IPS DF 4.7 (cell line): ENCODE data around the gene GNB1.
A peak's percentile ranks its signal among the peaks of the same experiment; 100 is the strongest.

Experiments used
- DNase-seq: peaks from one replicate; pipeline ENCODE4 v3.0.0-alpha.2; 2013; ENCODE audit warnings: low spot score; ENCODE audit errors: extremely low read depth

Gene GNB1

GRCh38 chr1:1922956-1923833, 32.3 kb upstream of the GNB1 start:
- no peak for DNase-seq

- DNase-seq, result no peak
Measured at GRCh38 chr1:1922702-1922955, 31.7 kb upstream of the GNB1 start.

GRCh38 chr1:1921901-1922701, 31.2 kb upstream of the GNB1 start:
- DNase-seq, result no peak

- DNase-seq, result no peak
Measured at GRCh38 chr1:1921459-1921862, 30.6 kb upstream of the GNB1 start.

- no peak for DNase-seq
Measured at GRCh38 chr1:1920608-1921458, 29.9 kb upstream of the GNB1 start.

GRCh38 chr1:1920057-1920607, 29.2 kb upstream of the GNB1 start:
- no peak for DNase-seq

GRCh38 chr1:1919304-1920056, 28.6 kb upstream of the GNB1 start:
- peak; percentile 91 for DNase-seq

GRCh38 chr1:1918901-1919303, 28.0 kb upstream of the GNB1 start, which contains the start of gene TMEM52:
TMEM52 (minus strand) TSS chr1:1919279; CDS start chr1:1919265, 14 bp downstream.
- no peak for DNase-seq

GRCh38 chr1:1917995-1918900, 27.4 kb upstream of the GNB1 start:
- no peak for DNase-seq

GRCh38 chr1:1917304-1917976, 26.6 kb upstream of the GNB1 start:
- DNase-seq, result no peak

- DNase-seq, result no peak
Measured at GRCh38 chr1:1916851-1917251, 26.0 kb upstream of the GNB1 start.

GRCh38 chr1:1915911-1916840, 25.3 kb upstream of the GNB1 start:
- DNase-seq, result no peak

GRCh38 chr1:1914971-1915692, 24.2 kb upstream of the GNB1 start, which contains the start of gene CALML6:
CALML6 (plus strand) TSS chr1:1915260; CDS start chr1:1915281, 21 bp downstream.
- DNase-seq, result no peak

- no peak for DNase-seq
Measured at GRCh38 chr1:1914101-1914970, 23.4 kb upstream of the GNB1 start.

- no peak for DNase-seq
Measured at GRCh38 chr1:1911350-1912041, 20.6 kb upstream of the GNB1 start.
